Sigmoid colon (tissue), 7 donors: ENCODE data around the gene SPP2. TPM values are rescaled to one million over a fixed set of nuclear protein-coding genes. Genes with fewer than 3 reads are reported as not detected.

Source experiments
- DNase-seq: peaks from one replicate; pipeline ENCODE4 v3.0.0-alpha.2; 2019
- H3K27ac ChIP-seq, 4 donors: fragments of 200-600 bp; sonication (generic); one replicate each; pipeline ENCODE4 v1.5.1; 2016 to 2019; ENCODE audit warnings: mild to moderate bottlenecking in 1 of 4
- H3K27me3 ChIP-seq, 3 donors: fragments of 200-600 bp; sonication (generic); one replicate each; pipeline ENCODE4 v1.5.1; 2019; ENCODE audit warnings: mild to moderate bottlenecking in 1 of 3
- H3K36me3 ChIP-seq, 4 donors: fragments of 200-600 bp; sonication (generic); one replicate each; pipeline ENCODE4 v1.5.1; 2016 to 2019
- H3K4me1 ChIP-seq, 4 donors: fragments of 200-600 bp; sonication (generic); one replicate each; pipeline ENCODE4 v1.5.1; 2017 to 2019
- H3K4me3 ChIP-seq, 4 donors: fragments of 200-600 bp; sonication (generic); one replicate each; pipeline ENCODE4 v1.5.1; 2017 to 2019; ENCODE audit warnings: mild to moderate bottlenecking in 2 of 4, moderate library complexity in 1 of 4
- H3K9me3 ChIP-seq, 4 donors: fragments of 200-600 bp in 3 of 4; sonication (generic) in 3 of 4; one replicate each; pipeline versions ENCODE4 v1.5.1 to v1.6.1; 2013 to 2019
- CTCF ChIP-seq, 4 experiments: fragments of 450-650 bp in 3 of 4; fragments of 200-600 bp in 1 of 4; IDR thresholded peaks; one replicate each; pipeline ENCODE4 v1.5.1; 2016 to 2019; ENCODE audit warnings: antibody characterized with exemption in 4 of 4, mild to moderate bottlenecking in 3 of 4, moderate library complexity in 2 of 4
- EP300 ChIP-seq, 4 donors: sonication (generic); formaldehyde crosslinking; IDR thresholded peaks; one replicate each; pipeline ENCODE4 v1.6.1; 2017; ENCODE audit warnings: antibody characterized with exemption in 4 of 4
- POLR2A ChIP-seq, 2 donors: fragments of 450-650 bp; IDR thresholded peaks; one replicate each; pipeline ENCODE4 v1.6.1; 2016; ENCODE audit warnings: antibody characterized with exemption in 2 of 2, mild to moderate bottlenecking in 2 of 2, moderate library complexity in 2 of 2
- POLR2AphosphoS5 ChIP-seq, 4 donors: sonication (generic); formaldehyde crosslinking; IDR thresholded peaks; one replicate each; pipeline ENCODE4 v1.6.1; 2017; ENCODE audit warnings: antibody characterized with exemption in 4 of 4
- WGBS, 2 donors: extraction: QIAGEN DNeasy Blood & Tissue Kit; methylation state at CpG; one replicate each; pipeline ENCODE4 v1.1.7; 2013; 5-methylcytosine and 5-hydroxymethylcytosine counted together
- intact Hi-C: fragments of 100-400 bp; cut with DNase I; formaldehyde crosslinking; loops from one replicate; pipeline ENCODE4 v1.15.1; 2023
- polyA plus RNA-seq, 3 donors: library from polyadenylated mRNA; stranded (reverse); fragments of 200-250 nt; gene quantifications; one replicate each; pipeline ENCODE4 v1.2.3, GENCODE V29; 2013
- total RNA-seq, 4 donors: library from RNA; depleted of rRNA; stranded (reverse); fragments of >200 nt; gene quantifications; one replicate each; pipeline ENCODE4 v1.1.0, GENCODE V29; 2016
- donor health status: healthy with polysubstance abuse.
- donor health status: Bipolar disorder and iron deficiency.
- donor health status: healthy.

The SPP2 gene
- total and polyA plus RNA-seq, 7 donors: not detected

DNA sequence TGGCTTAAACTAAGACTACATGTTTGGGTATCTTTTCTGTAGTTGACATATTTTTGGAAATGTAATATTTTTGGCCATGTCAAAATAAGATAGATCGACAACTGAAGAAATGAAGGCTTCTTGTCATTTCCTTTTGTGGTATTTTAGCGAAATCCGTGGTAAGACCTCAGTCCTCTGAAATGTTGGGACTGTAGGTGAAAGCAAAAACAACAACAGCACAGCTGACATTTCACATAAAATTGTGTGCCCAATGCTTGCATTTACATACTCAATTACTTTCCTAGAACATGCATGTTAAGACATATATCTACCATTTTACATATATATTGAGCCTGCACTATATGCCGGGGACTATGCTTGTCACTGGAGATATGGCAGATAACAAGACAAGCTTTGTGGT, 50.2 kb downstream of the SPP2 start:
- H3K27me3 ChIP-seq: no peaks in the 10 kb centered on the region
- no peak for TF ChIP-seq POLR2AphosphoS5 (IDR thresholded peaks at IDR 0.05)
- TF ChIP-seq EP300 (IDR thresholded peaks at IDR 0.05): no peak
- TF ChIP-seq CTCF (IDR thresholded peaks at IDR 0.05): no peak
- no peak for TF ChIP-seq POLR2A (IDR thresholded peaks at IDR 0.05)
- H3K4me3 ChIP-seq: no peak overlapping the region
- H3K4me1 ChIP-seq: no peaks in the 10 kb centered on the region
- no peak overlapping the region for H3K27ac ChIP-seq
- 56 to 87% methylated on average over 4 of the region's 4 CpGs for WGBS, 2 donors
- no peaks in the 10 kb centered on the region for H3K9me3 ChIP-seq
- intact Hi-C loops: no loop called here
- no peaks in the 10 kb centered on the region for H3K36me3 ChIP-seq
- DNase-seq: no peak

DNA sequence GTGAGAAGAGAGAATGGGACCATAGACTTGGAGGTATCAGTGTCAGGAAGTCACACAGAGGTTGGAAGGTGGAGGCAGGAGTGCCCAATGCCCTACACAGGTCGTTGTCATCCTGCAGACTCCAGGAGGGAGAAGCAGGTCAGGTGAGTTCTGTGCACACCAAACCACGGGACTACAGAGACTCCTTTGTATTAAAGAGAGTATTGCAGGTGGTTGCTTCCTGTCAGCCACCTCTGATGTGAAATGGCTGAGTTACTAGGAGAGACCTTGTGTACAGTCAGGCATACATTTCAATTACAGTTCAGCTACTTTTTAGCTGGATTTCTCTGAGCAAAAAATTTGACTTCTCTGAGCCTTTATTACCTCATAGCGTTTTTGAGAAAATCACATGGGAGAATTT, 51.6 kb downstream of the SPP2 start:
- TF ChIP-seq POLR2A (IDR thresholded peaks at IDR 0.05) (no peak), CTCF (IDR thresholded peaks at IDR 0.05) (no peak), EP300 (IDR thresholded peaks at IDR 0.05) (no peak), POLR2AphosphoS5 (IDR thresholded peaks at IDR 0.05) (no peak)

DNA sequence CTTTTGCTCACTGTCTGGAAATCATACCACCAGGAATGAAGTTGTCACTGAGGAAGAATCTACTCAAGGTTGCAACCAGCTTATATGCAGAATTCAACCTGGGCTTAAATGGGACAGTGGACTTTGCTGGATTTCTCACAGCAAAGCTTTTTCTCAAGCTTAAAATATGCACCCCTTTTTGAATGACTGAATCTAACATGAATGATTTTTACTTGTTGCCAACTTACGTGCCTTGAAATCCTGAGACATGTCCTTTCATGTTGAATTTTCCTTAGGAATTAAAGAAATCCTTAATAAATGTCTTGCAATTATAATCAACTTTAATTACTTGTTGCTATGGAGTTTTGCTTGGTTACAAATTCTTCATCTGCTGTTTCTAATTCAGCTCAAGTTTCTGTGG, 57.4 kb downstream of the SPP2 start:
- no peaks in the 10 kb centered on the region for H3K4me1 ChIP-seq

More for the DNA sequence above, 51.6 kb downstream of the SPP2 start:
- 16 to 45% methylated on average over 3 of the region's 3 CpGs for WGBS, 2 donors
- no peak for DNase-seq
- Histone ChIP-seq H3K4me1 (no peaks in the 10 kb centered on the region), H3K27me3 (no peaks in the 10 kb centered on the region), H3K4me3 (no peak overlapping the region), H3K9me3 (no peaks in the 10 kb centered on the region), H3K27ac (no peak overlapping the region), H3K36me3 (no peaks in the 10 kb centered on the region)
- intact Hi-C loops: no loop called here

DNA sequence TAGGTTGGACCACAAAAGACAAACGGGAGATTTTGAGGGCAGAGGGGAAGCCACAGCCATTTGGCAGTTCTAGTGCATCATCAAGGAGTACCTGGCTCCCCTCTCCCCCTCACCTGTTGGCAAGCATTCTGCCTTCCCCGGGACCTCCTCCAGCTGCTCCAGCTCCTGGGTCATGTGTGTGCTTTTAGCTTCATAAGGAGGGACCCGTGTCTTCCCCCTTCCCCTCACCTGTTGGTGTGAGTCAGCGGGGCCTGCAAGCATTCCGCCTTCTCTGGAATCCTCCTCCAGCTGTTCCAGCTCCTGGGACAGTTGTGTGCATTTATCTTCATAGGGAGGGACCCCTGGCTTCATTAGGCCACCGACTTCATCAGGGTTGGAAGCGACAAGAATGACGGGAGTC, 58.8 kb downstream of the SPP2 start:
- DNase-seq: no peak
- intact Hi-C loops: no loop called here
- no peaks in the 10 kb centered on the region for H3K4me1 ChIP-seq
- 91% methylated on average over 8 of the region's 8 CpGs for WGBS, 2 donors
- H3K4me3 ChIP-seq: no peak overlapping the region
- H3K36me3 ChIP-seq: no peaks in the 10 kb centered on the region
- H3K27me3 ChIP-seq: no peaks in the 10 kb centered on the region
- peaks cover 0 to 2% (median 0%) of the 10 kb centered on the region in 4 donors for H3K9me3 ChIP-seq
- no peak overlapping the region for H3K27ac ChIP-seq
- no peak for TF ChIP-seq POLR2AphosphoS5 (IDR thresholded peaks at IDR 0.05)
- no peak for TF ChIP-seq CTCF (IDR thresholded peaks at IDR 0.05)
- TF ChIP-seq POLR2A (IDR thresholded peaks at IDR 0.05): no peak
- TF ChIP-seq EP300 (IDR thresholded peaks at IDR 0.05): no peak

More for the DNA sequence above, 57.4 kb downstream of the SPP2 start:
- Histone ChIP-seq H3K36me3 (no peaks in the 10 kb centered on the region), H3K27ac (no peak overlapping the region), H3K9me3 (peaks cover 0 to 2% (median 0%) of the 10 kb centered on the region in 4 donors), H3K27me3 (no peaks in the 10 kb centered on the region), H3K4me3 (no peak overlapping the region)
- WGBS, 2 donors: 86 to 87% methylated on average over 1 of the region's 1 CpG
- TF ChIP-seq POLR2AphosphoS5 (IDR thresholded peaks at IDR 0.05) (no peak), CTCF (IDR thresholded peaks at IDR 0.05) (no peak), POLR2A (IDR thresholded peaks at IDR 0.05) (no peak), EP300 (IDR thresholded peaks at IDR 0.05) (no peak)
- DNase-seq: no peak
- intact Hi-C loops: no loop called here

DNA sequence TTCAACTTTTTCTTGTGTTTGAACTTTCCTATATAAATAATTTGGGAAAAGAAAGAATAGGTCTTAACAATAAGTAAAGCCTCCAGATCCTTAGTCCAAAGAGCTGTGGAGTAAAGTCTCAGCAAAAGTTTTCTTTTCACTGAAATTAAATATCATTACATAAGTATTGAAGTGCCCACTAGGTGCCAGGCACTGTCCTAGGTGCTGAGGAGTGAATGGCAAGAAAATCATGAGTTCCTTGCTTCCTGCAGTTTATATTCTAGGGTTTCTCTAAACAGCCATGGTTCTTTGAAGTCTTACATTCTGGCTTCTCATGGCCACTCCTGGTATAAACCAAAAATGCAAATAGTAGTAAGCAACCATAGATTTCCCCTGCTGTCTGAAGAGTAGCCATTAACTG, 59.7 kb downstream of the SPP2 start:
- no peak overlapping the region for H3K4me3 ChIP-seq
- H3K4me1 ChIP-seq: no peaks in the 10 kb centered on the region
- peaks cover 0 to 2% (median 0%) of the 10 kb centered on the region in 4 donors for H3K9me3 ChIP-seq
- no peak for TF ChIP-seq POLR2AphosphoS5 (IDR thresholded peaks at IDR 0.05)
- TF ChIP-seq POLR2A (IDR thresholded peaks at IDR 0.05): no peak
- TF ChIP-seq EP300 (IDR thresholded peaks at IDR 0.05): no peak
- no peak for TF ChIP-seq CTCF (IDR thresholded peaks at IDR 0.05)
- no peaks in the 10 kb centered on the region for H3K27me3 ChIP-seq
- DNase-seq: no peak
- intact Hi-C loops: no loop called here
- no peaks in the 10 kb centered on the region for H3K36me3 ChIP-seq
- H3K27ac ChIP-seq: no peak overlapping the region
